Activated CD4-positive, alpha-beta T cell treated with anti-CD3 and anti-CD28 coated beads for 36 hours (primary cell): ENCODE results near the gene PHF20. TPM values are rescaled to one million over a fixed set of nuclear protein-coding genes. Genes with fewer than 3 reads are reported as not detected.
"Not testable (repeated sequence)": the region's sequence is repeated elsewhere in the genome, so short reads cannot be mapped to it uniquely, and the experiment has no call there.

ENCODE experiments used
- ATAC-seq: fragments of 200-7000 bp; cut with Tn5 transposase; one replicate; pipeline ENCODE4 v1.10.0; 2021; ENCODE audit warnings: mild to moderate bottlenecking, moderate library complexity
- CTCF ChIA-PET: fragments of 350-600 bp; sonication (Branson Sonifier 250); formaldehyde crosslinking; loops from one replicate; lab custom pipeline; 2021; ENCODE audit warnings: antibody characterized with exemption; lab: Charles Lee
- POLR2A ChIA-PET: fragments of 350-600 bp; sonication (Branson Sonifier 250); formaldehyde crosslinking; loops from one replicate; lab custom pipeline; 2021; ENCODE audit warnings: antibody characterized with exemption, inconsistent platforms; lab: Charles Lee
- DNase-seq: peaks from one replicate; pipeline ENCODE4 v3.0.0-alpha.2; 2020
- H3K27ac Mint-ChIP-seq: one replicate; pipeline ENCODE4 v1.8.0; 2021; ENCODE audit warnings: mixed read lengths
- H3K27me3 Mint-ChIP-seq: one replicate; pipeline ENCODE4 v1.8.0; 2021; ENCODE audit warnings: mixed read lengths
- H3K36me3 Mint-ChIP-seq: one replicate; pipeline ENCODE4 v1.8.0; 2021; ENCODE audit warnings: low read depth, mixed read lengths
- H3K4me1 Mint-ChIP-seq: one replicate; pipeline ENCODE4 v1.8.0; 2021; ENCODE audit warnings: mixed read lengths
- H3K4me3 Mint-ChIP-seq: one replicate; pipeline ENCODE4 v1.8.0; 2021; ENCODE audit warnings: mild to moderate bottlenecking, moderate library complexity, mixed read lengths
- H3K9me3 Mint-ChIP-seq: one replicate; pipeline ENCODE4 v1.8.0; 2021; ENCODE audit warnings: low read depth, mixed read lengths
- intact Hi-C, 2 experiments: fragments of 100-400 bp; cut with DNase I in 1 of 2; cut with micrococcal nuclease in 1 of 2; formaldehyde crosslinking; loops; one replicate each; pipeline versions ENCODE4 v1.14.2 to v1.15.1; 2022 to 2024; cut with DNase I, micrococcal nuclease
- total RNA-seq, 2 experiments: library from RNA; stranded (reverse); gene quantifications; one replicate each; pipeline ENCODE4 v1.2.3, GENCODE V29; 2021

Gene PHF20
- total RNA-seq, 2 experiments from 2014 or later, result 54.3 to 61.6 TPM

DNA sequence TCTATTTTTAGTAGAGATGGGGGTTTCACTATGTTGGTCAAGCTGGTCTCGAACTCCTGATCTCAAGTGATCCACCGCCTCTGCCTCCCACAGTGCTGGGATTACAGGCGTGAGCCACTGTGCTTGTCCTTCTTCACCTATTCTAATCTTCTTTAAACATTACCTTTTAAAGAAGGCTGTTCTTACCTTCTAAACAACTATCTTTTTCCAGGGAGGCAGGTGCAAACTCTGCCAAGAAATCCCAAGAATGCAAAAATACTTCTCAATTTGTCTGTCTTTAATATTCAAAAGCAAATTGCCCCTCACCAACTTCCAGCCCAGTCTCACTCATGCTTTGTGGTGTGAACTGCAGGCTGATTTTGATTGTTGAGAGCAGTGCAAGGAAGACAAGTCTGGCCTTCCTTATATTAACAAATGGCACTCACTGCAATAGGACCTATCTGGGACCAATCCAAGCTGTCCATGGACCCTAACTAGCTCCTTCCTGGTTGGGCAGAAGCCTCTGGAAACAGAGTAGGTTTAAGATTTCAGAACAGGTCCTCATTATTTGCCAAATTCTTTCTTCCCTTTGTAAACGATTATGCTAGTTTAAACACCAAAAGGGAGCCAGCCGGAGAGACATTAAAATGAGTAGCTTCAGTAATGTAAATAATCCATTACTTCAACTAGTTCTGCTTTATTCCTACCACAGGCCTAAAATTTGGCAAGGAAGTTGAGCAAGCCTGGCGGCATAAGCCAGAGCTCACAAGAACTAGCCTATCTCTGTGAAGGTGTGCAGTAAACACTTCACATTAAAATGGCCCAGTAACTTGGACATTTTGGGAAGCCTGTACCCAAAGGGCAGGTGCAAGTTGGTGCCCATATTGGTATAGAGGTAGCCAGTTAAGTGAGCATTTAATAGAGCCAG lies 180.9 kb downstream of the PHF20 start:
- ATAC-seq, result no peak
- H3K27ac Mint-ChIP-seq, result peak overlapping the region; percentile 100
- ChIA-PET CTCF (interaction anchor here (0.6 to 2.3 kb wide), 7 partner anchors 10 to 334 kb away, joined by 3 to 9 read pairs (median 6); no protein-coding TSS in a partner anchor), POLR2A (interaction anchor here (0.6 to 2.9 kb wide), 5 partner anchors 29 to 450 kb away, joined by 3 to 28 read pairs (median 5); partner anchors contain the start of gene RBM39)
- peak; percentile 13 for DNase-seq
- no peaks in the 10 kb centered on the region for H3K27me3 Mint-ChIP-seq
- peaks cover 9% of the 10 kb centered on the region for H3K36me3 Mint-ChIP-seq
- H3K9me3 Mint-ChIP-seq, result no peaks in the 10 kb centered on the region
- intact Hi-C loops, result loop anchor here (2.0 to 10.0 kb wide), 5 partner anchors 410 to 1435 kb away; partner anchors contain the start of genes DSN1 (in 1 of the 2), DYNLRB1 (in 1 of the 2), EIF6 (in 1 of the 2) and ERGIC3 (in 1 of the 2)
- peak overlapping the region; percentile 97 for H3K4me3 Mint-ChIP-seq
- H3K4me1 Mint-ChIP-seq, result peaks cover 11% of the 10 kb centered on the region

DNA sequence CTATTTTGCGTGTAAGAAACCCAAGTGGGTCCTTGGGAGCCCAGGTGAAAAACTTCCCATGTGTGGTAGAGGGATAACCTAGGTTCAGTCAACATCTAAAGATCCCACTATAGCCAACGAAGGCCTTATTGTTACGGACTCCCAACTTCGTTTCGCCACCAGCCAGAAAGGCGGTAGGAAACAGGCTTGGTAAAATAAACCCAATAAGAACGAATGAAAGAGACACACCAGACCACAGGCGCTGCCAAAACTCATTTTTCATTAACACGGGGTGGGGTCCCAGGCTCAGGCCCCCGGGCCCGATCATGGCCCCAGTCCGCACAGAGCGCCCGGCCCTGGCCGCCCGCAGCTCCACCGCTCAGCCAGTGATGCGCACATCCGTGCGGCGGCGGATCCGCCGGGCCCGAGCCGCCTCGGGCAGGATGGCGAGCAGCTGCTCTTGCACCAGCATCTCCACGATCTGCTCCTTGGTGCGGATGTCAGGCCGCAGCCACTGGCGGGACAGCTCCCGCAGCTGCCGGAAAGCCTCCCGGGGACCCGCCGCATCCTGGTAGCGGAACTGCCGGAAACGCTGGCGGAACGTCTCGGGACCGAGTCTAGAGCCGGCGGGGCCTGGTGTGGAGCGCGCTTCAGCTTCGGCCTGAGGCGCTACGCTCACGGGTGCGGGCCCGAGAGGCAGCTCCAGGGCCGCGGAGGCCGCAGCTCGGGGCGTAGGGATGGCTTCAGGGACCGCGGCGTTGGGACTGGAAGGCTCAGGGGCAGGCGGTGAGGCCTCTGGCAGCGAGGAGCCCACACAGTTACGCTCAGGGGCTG lies 181.8 kb downstream of the PHF20 start:
- H3K4me3 Mint-ChIP-seq, result peak overlapping the region; percentile 97
- intact Hi-C loops, result loop anchor here (1.0 to 10.0 kb wide), 27 partner anchors 98 to 1961 kb away; partner anchors contain the start of genes CPNE1 (in 2 of the 2), ERGIC3 (in 2 of the 2), RBM12 (in 2 of the 2) and RBM39 (in 2 of the 2)
- CTCF ChIA-PET, result interaction anchor here (0.6 to 2.3 kb wide), 40 partner anchors 8 to 806 kb away, joined by 3 to 16 read pairs (median 4); partner anchors contain the start of genes CNBD2, CPNE1, EDEM2 and EIF6
- ATAC-seq (peak; percentile 17), DNase-seq (peak; percentile 81)
- peaks cover 11% of the 10 kb centered on the region for H3K4me1 Mint-ChIP-seq
- peak overlapping the region; percentile 100 for H3K27ac Mint-ChIP-seq
- H3K36me3 Mint-ChIP-seq, result peaks cover 8% of the 10 kb centered on the region
- no peaks in the 10 kb centered on the region for H3K9me3 Mint-ChIP-seq
- POLR2A ChIA-PET, result interaction anchor here (0.6 to 2.9 kb wide), 17 partner anchors 29 to 1142 kb away, joined by 3 to 28 read pairs (median 4); partner anchors contain the start of genes ERGIC3, PHF20, RBL1 and RBM39
- H3K27me3 Mint-ChIP-seq, result no peaks in the 10 kb centered on the region

- Mint-ChIP-seq H3K9me3 (peaks cover 3% of the 10 kb centered on the region), H3K36me3 (peaks cover 8% of the 10 kb centered on the region), H3K27me3 (no peaks in the 10 kb centered on the region), H3K27ac (peak within 1 kb of the TSS; percentile 100), H3K4me3 (peak within 1 kb of the TSS; percentile 97), H3K4me1 (peaks cover 11% of the 10 kb centered on the region)
- ATAC-seq (peak; percentile 91), DNase-seq (peak; percentile 99)
- ChIA-PET CTCF (interaction anchor here (0.6 to 2.3 kb wide), 41 partner anchors 8 to 807 kb away, joined by 3 to 16 read pairs (median 4); partner anchors contain the start of genes CNBD2, CPNE1, EDEM2 and EIF6), POLR2A (interaction anchor here (0.5 to 2.9 kb wide), 19 partner anchors 38 to 1141 kb away, joined by 3 to 28 read pairs (median 4); partner anchors contain the start of genes EIF6, ERGIC3, PHF20 and RBL1)
- intact Hi-C loops, result loop anchor here (1.0 to 10.0 kb wide), 26 partner anchors 97 to 1962 kb away; partner anchors contain the start of genes CPNE1 (in 2 of the 2), ERGIC3 (in 2 of the 2), RBM12 (in 2 of the 2) and RBM39 (in 2 of the 2)
Observed at GRCh38 chr20:35954200-35954906, 182.5 kb downstream of the PHF20 start, which contains the start of gene SCAND1. SCAND1 (minus strand) TSS chr20:35954502; CDS start chr20:35954284, 218 bp downstream.

GRCh38 chr20:35954907-35955251 lies 183.1 kb downstream of the PHF20 start:
- ChIA-PET POLR2A (interaction anchor here (0.5 to 2.9 kb wide), 11 partner anchors 36 to 671 kb away, joined by 3 to 28 read pairs (median 4); partner anchors contain the start of genes EIF6, ERGIC3 and RBM39), CTCF (interaction anchor here (0.5 to 2.3 kb wide), 28 partner anchors 8 to 671 kb away, joined by 3 to 16 read pairs (median 4); partner anchors contain the start of genes CNBD2, CPNE1, EIF6 and ERGIC3)
- ATAC-seq, result no peak

DNA sequence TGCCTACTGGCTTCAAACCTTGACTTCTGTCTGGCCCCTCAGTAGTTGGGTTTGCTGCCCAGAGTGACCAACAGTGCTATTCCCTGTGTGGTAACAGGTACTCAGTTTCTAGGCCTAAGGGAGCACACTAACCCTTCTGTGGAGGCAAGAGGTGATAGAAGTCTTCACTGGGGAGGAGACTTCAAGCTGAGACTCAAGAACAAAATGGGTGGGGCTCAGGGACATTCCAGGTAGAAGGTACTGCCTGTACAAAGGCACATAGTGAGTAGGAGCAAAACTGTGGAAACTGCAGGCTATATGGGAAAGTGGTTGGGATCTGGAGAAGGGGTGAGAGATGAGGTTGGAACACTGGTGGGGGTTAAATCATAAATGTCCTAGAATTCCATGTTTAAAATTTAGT lies 184.8 kb downstream of the PHF20 start:
- ATAC-seq, result no peak
- ChIA-PET CTCF (interaction anchor here (0.7 to 1.8 kb wide), 2 partner anchors 36 to 57 kb away, joined by 3 to 6 read pairs; no protein-coding TSS in a partner anchor), POLR2A (no interaction called here)
- peaks cover 9% of the 10 kb centered on the region for H3K4me1 Mint-ChIP-seq
- H3K36me3 Mint-ChIP-seq, result peaks cover 7% of the 10 kb centered on the region
- peaks cover 6% of the 10 kb centered on the region for H3K9me3 Mint-ChIP-seq
- no peaks in the 10 kb centered on the region for H3K27me3 Mint-ChIP-seq
- intact Hi-C loops, result loop anchor here in 1 of 2 experiments (10.0 kb wide), 2 partner anchors 788 to 818 kb away; partner anchors contain the start of genes DSN1 and NDRG3
- DNase-seq, result no peak
- no peak overlapping the region for H3K4me3 Mint-ChIP-seq
- no peak overlapping the region for H3K27ac Mint-ChIP-seq

More at GRCh38 chr20:35954907-35955251, 183.1 kb downstream of the PHF20 start:
- intact Hi-C loops, result loop anchor here (1.0 to 10.0 kb wide), 26 partner anchors 96 to 1962 kb away; partner anchors contain the start of genes CPNE1 (in 2 of the 2), ERGIC3 (in 2 of the 2), RBM12 (in 2 of the 2) and RBM39 (in 2 of the 2)
- H3K4me1 Mint-ChIP-seq, result peaks cover 11% of the 10 kb centered on the region
- DNase-seq, result no peak
- H3K27ac Mint-ChIP-seq, result peak overlapping the region; percentile 100
- H3K27me3 Mint-ChIP-seq, result no peaks in the 10 kb centered on the region
- peaks cover 6% of the 10 kb centered on the region for H3K9me3 Mint-ChIP-seq
- H3K36me3 Mint-ChIP-seq, result peaks cover 8% of the 10 kb centered on the region
- H3K4me3 Mint-ChIP-seq, result peak overlapping the region; percentile 97

DNA sequence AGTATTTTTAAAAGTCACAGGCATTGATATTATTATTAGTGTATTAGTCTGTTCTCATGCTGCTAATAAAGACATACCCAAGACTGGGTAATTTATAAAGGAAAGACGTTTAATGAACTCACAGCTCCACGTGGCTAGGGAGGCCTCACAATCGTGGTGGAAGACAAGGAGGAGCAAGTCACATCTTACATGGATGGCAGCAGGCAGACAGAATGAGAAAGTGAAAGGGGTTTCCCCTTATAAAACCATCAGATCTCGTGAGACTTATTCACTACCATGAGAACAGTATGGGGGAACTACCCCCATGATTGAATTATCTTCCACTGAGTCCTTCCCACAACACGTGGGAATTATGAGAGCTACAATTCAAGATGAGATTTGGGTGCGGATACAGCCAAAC lies 187.5 kb downstream of the PHF20 start:
- H3K27ac Mint-ChIP-seq, H3K4me1 Mint-ChIP-seq, ATAC-seq, H3K4me3 Mint-ChIP-seq, H3K27me3 Mint-ChIP-seq, POLR2A ChIA-PET, H3K9me3 Mint-ChIP-seq, DNase-seq, H3K36me3 Mint-ChIP-seq: not testable (repeated sequence)
- CTCF ChIA-PET, result interaction anchor here (0.5 kb wide), 1 partner anchor 1232 kb away, joined by 3 read pairs; no protein-coding TSS in a partner anchor
- intact Hi-C loops, result loop anchor here in 1 of 2 experiments (10.0 kb wide), 2 partner anchors 786 to 816 kb away; partner anchors contain the start of genes DSN1 and NDRG3

DNA sequence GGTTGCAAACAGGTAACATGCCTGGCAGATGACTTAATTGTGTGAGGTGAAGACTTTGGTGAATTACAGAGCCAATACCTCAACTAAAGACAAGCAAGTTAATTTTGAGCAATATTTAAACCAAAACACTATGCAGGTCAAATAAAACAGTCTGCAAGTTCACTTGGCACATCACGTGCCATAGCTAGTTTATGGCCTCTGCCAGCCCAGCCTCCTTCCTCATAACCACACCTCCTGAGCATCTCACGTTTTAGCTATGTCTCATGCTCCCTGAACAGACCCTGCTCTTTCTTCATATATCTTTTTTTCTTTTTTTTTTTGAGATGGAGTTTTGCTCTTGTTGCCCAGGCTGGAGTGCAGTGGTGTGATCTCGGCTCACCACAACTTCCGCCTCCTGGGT lies 192.1 kb downstream of the PHF20 start:
- peaks cover 6% of the 10 kb centered on the region for H3K9me3 Mint-ChIP-seq
- intact Hi-C loops, result no loop called here
- ChIA-PET CTCF (interaction anchor here (2.1 to 2.5 kb wide), 3 partner anchors 9 to 175 kb away, joined by 7 to 8 read pairs (median 8); partner anchors contain the start of gene SCAND1), POLR2A (interaction anchor here (0.6 kb wide), 1 partner anchor 684 kb away, joined by 6 read pairs; no protein-coding TSS in a partner anchor)
- H3K4me1 Mint-ChIP-seq, result peaks cover 3% of the 10 kb centered on the region
- H3K27me3 Mint-ChIP-seq, result no peaks in the 10 kb centered on the region
- H3K36me3 Mint-ChIP-seq, result no peaks in the 10 kb centered on the region
- H3K4me3 Mint-ChIP-seq, result no peak overlapping the region
- DNase-seq (no peak), ATAC-seq (no peak)
- H3K27ac Mint-ChIP-seq, result no peak overlapping the region

- no peaks in the 10 kb centered on the region for H3K9me3 Mint-ChIP-seq
- ChIA-PET POLR2A (no interaction called here), CTCF (interaction anchor here (0.7 to 3.2 kb wide), 7 partner anchors 11 to 475 kb away, joined by 3 to 14 read pairs (median 3); partner anchors contain the start of gene SCAND1)
- no peak within 1 kb of the TSS for H3K27ac Mint-ChIP-seq
- H3K4me3 Mint-ChIP-seq, result no peak within 1 kb of the TSS
- H3K36me3 Mint-ChIP-seq, result no peaks in the 10 kb centered on the region
- H3K4me1 Mint-ChIP-seq, result peaks cover 3% of the 10 kb centered on the region
- H3K27me3 Mint-ChIP-seq, result no peaks in the 10 kb centered on the region
- DNase-seq (no peak), ATAC-seq (no peak)
- intact Hi-C loops, result no loop called here
Observed at GRCh38 chr20:35967979-35968640, 196.3 kb downstream of the PHF20 start, which contains the start of gene CNBD2. CNBD2 (plus strand) TSS chr20:35968590; CDS start chr20:35968763, 173 bp downstream.

DNA sequence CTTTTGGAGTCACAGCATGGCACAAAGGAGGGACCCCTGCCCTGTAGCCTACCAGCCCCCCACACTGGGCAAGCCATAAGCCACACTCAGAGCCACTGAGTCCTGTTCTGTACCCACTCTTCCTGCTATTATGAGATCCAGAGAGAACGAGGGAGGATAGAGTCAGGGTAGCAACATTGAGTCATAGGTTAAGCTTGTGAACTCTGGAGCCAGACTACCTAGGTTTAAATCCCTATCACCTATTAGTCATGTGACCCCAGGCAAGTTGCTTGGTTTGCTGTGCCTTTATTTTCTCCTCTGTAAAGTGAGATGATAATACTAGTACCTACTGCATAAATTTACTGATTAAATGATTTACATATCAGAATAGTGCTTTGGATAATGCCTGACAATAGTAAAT lies 197.1 kb downstream of the PHF20 start:
- DNase-seq (no peak), ATAC-seq (no peak)
- ChIA-PET POLR2A (no interaction called here), CTCF (interaction anchor here (0.7 to 3.2 kb wide), 7 partner anchors 10 to 476 kb away, joined by 3 to 14 read pairs (median 3); partner anchors contain the start of gene SCAND1)
- peaks cover 3% of the 10 kb centered on the region for H3K4me1 Mint-ChIP-seq
- no peaks in the 10 kb centered on the region for H3K36me3 Mint-ChIP-seq
- no peaks in the 10 kb centered on the region for H3K27me3 Mint-ChIP-seq
- H3K9me3 Mint-ChIP-seq, result no peaks in the 10 kb centered on the region
- no peak overlapping the region for H3K27ac Mint-ChIP-seq
- intact Hi-C loops, result no loop called here
- H3K4me3 Mint-ChIP-seq, result no peak overlapping the region
